TTC549 (cell line): ENCODE results near the gene FAM174B.

Experiments
- FAIRE-seq: peaks from 2 replicates; lab custom pipeline; 2012; peaks lifted over from hg19 to GRCh38; lab: Jason Lieb, UNC

The FAM174B gene

GRCh38 chr15:92638709-92639365 is 16.7 kb downstream of the FAM174B start:
- FAIRE-seq = no peak

- no peak for FAIRE-seq
Observed at GRCh38 chr15:92638291-92638708, 17.3 kb downstream of the FAM174B start.

- no peak for FAIRE-seq
Observed at GRCh38 chr15:92637626-92638025, 17.9 kb downstream of the FAM174B start.

GRCh38 chr15:92636908-92637481 is 18.6 kb downstream of the FAM174B start:
- FAIRE-seq = no peak

GRCh38 chr15:92636401-92636907 is 19.1 kb downstream of the FAM174B start:
- no peak for FAIRE-seq

- FAIRE-seq = no peak
Observed at GRCh38 chr15:92634671-92635201, 20.8 kb downstream of the FAM174B start.

- FAIRE-seq = no peak
Observed at GRCh38 chr15:92634060-92634459, 21.5 kb downstream of the FAM174B start.

- no peak for FAIRE-seq
Observed at GRCh38 chr15:92633418-92633817, 22.2 kb downstream of the FAM174B start.

GRCh38 chr15:92633001-92633400 is 22.6 kb downstream of the FAM174B start:
- FAIRE-seq = no peak

GRCh38 chr15:92631721-92632120 is 23.9 kb downstream of the FAM174B start:
- FAIRE-seq = no peak

- no peak for FAIRE-seq
Observed at GRCh38 chr15:92629975-92630626, 25.5 kb downstream of the FAM174B start.

- FAIRE-seq = no peak
Observed at GRCh38 chr15:92629276-92629974, 26.1 kb downstream of the FAM174B start.

- FAIRE-seq = no peak
Observed at GRCh38 chr15:92627014-92627413, 28.6 kb downstream of the FAM174B start.

GRCh38 chr15:92625251-92625980 is 30.2 kb downstream of the FAM174B start:
- no peak for FAIRE-seq

- no peak for FAIRE-seq
Observed at GRCh38 chr15:92624401-92624991, 31.1 kb downstream of the FAM174B start.

GRCh38 chr15:92623435-92623834 is 32.1 kb downstream of the FAM174B start:
- FAIRE-seq = no peak

- FAIRE-seq = no peak
Observed at GRCh38 chr15:92621972-92622533, 33.5 kb downstream of the FAM174B start.

GRCh38 chr15:92620991-92621390 is 34.6 kb downstream of the FAM174B start:
- FAIRE-seq = no peak

- no peak for FAIRE-seq
Observed at GRCh38 chr15:92619145-92620101, 36.2 kb downstream of the FAM174B start.
